Left ventricle myocardium inferior (tissue), 1 donor: ENCODE results near the gene HAGHL. TPM values are rescaled to one million over a fixed set of nuclear protein-coding genes. Genes with fewer than 3 reads are reported as not detected.

Source experiments
- DNase-seq: peaks from one replicate; pipeline ENCODE4 v3.0.0-alpha.2; 2020
- H3K27ac ChIP-seq: fragments of 200-600 bp; replicated peaks from 2 replicates; pipeline ENCODE4 v1.8.0; 2021
- H3K27me3 ChIP-seq: fragments of 200-600 bp; 2 replicates; pipeline ENCODE4 v1.8.0; 2021; ENCODE audit warnings: low read depth
- H3K36me3 ChIP-seq: fragments of 200-600 bp; 2 replicates; pipeline ENCODE4 v1.8.0; 2021
- H3K4me1 ChIP-seq: fragments of 200-600 bp; 2 replicates; pipeline ENCODE4 v1.8.0; 2021
- H3K4me3 ChIP-seq: fragments of 200-600 bp; 2 replicates; pipeline ENCODE4 v1.8.0; 2021; ENCODE audit warnings: mild to moderate bottlenecking, moderate library complexity
- H3K9me3 ChIP-seq: fragments of 200-600 bp; replicated peaks from 2 replicates; pipeline ENCODE4 v1.8.0; 2021
- CTCF ChIP-seq: fragments of 200-600 bp; IDR thresholded peaks from 2 replicates; pipeline ENCODE4 v1.8.0; 2021; ENCODE audit warnings: antibody characterized with exemption, mild to moderate bottlenecking, borderline replicate concordance
- intact Hi-C: fragments of 100-400 bp; cut with micrococcal nuclease; formaldehyde crosslinking; loops from one replicate; pipeline ENCODE4 v1.11.0; 2022
- total RNA-seq: library from RNA; stranded (reverse); fragmentation: NEBNext Ultra II Directional; extraction: Animal tissue kit (Norgen Biotek cat#: 25700); gene quantifications from one replicate; pipeline ENCODE4 v1.2.1, GENCODE V29; 2021
- donor health status: DM: no; HTN: yes; CAD: no; lungs with severe emphysema.

Gene HAGHL
- total RNA-seq, 1 donor from 2014 or later = 12.0 TPM

DNA sequence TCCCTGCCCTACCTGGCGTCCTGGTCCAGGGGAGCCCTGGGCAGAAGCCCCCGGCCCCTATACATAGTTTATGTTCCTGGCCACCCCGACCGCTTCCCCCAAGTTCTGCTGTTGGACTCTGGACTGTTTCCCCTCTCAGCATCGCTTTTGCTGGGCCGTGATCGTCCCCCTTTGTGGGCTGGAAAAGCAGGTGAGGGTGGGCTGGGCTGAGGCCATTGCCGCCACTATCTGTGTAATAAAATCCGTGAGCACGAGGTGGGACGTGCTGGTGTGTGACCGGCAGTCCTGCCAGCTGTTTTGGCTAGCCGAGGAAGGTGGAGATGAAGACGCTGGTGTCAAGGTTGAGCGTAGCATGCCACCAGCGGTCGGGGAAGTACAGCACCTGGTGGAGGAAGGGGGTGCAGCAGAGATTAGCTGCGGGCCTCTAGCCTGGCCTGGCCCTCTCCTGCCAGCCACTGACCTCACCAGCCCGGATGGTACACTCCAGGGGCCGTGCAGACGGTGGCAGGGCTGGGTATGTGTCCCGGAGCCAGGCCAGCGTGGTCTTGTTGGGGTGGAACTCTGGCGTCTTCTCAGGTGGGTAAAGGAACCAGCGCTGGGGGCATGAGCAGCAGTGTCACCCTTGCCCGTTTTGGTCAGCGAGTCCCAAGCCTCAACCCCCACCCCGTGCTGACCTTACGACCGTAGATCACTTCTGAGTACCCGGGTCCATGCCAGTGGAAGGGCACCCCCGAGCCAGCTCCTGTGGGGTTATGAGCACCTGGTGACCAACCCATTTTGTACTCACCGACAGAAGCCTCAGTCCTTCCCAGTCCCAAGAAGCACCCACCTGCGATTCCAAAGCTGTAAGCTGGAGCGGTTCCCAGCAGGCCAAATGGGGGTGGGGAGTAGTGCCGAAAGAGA lies 44.2 kb upstream of the HAGHL start:
- TF ChIP-seq CTCF = no peak
- Histone ChIP-seq H3K27me3 (peaks cover 4% of the 10 kb centered on the region), H3K27ac (peak overlapping the region; percentile 85), H3K4me3 (peak overlapping the region; percentile 88), H3K9me3 (no peaks in the 10 kb centered on the region), H3K4me1 (peaks cover 71% of the 10 kb centered on the region), H3K36me3 (peaks cover 33% of the 10 kb centered on the region)
- DNase-seq = no peak
- intact Hi-C loops = no loop called here

DNA sequence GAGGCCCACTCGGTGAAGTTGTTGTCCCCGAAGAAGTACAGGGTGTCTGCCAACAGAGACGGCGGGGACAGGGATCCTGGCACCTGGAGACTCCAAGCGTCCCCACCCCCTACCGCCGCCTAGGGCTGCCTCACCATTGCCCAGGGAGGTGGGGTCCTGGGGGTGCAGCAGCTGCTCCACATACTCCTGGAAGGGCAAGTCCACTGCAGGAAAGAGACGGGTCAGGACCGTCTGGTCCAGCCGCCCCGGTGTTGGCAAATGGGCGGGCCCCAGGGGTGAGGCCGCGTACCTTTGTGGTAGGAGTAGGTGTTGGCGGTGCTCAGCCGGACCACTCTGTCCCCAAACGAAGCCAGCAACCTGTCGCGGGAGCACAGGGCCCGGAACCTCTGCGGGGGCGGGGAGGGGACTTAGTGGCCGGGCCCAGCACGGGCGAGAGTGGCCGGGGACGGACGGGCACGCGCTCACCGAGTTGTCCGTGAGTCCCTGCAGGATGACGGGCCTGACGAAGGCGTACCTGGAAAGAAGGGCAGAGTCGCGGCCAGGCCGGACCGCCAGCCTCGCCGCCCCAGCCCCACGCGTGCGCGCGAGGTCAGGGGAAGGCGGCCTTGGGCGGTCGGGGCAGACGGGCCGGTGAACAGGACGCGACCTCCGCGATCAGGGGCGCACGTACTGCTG lies 43.4 kb upstream of the HAGHL start:
- peaks cover 35% of the 10 kb centered on the region for H3K36me3 ChIP-seq
- H3K4me3 ChIP-seq = peak overlapping the region; percentile 79
- no peak for TF ChIP-seq CTCF
- no peaks in the 10 kb centered on the region for H3K9me3 ChIP-seq
- peak overlapping the region; percentile 85 for H3K27ac ChIP-seq
- intact Hi-C loops = no loop called here
- H3K4me1 ChIP-seq = peaks cover 73% of the 10 kb centered on the region
- H3K27me3 ChIP-seq = no peaks in the 10 kb centered on the region
- no peak for DNase-seq

GRCh38 chr16:684071-684794 lies 42.7 kb upstream of the HAGHL start, which contains the start of gene JMJD8:
JMJD8 (minus strand) TSS chr16:684334; CDS start chr16:684319, 15 bp downstream.
- Histone ChIP-seq H3K9me3 (no peaks in the 10 kb centered on the region), H3K4me3 (peak within 1 kb of the TSS; percentile 79), H3K27ac (peak within 1 kb of the TSS; percentile 85), H3K27me3 (no peaks in the 10 kb centered on the region), H3K36me3 (peaks cover 35% of the 10 kb centered on the region), H3K4me1 (peaks cover 73% of the 10 kb centered on the region)
- TF ChIP-seq CTCF = no peak
- intact Hi-C loops = no loop called here
- DNase-seq = peak; percentile 98

- Histone ChIP-seq H3K4me3 (peak overlapping the region; percentile 79), H3K9me3 (no peaks in the 10 kb centered on the region), H3K27ac (peak overlapping the region; percentile 85), H3K36me3 (peaks cover 35% of the 10 kb centered on the region), H3K4me1 (peaks cover 75% of the 10 kb centered on the region), H3K27me3 (no peaks in the 10 kb centered on the region)
- TF ChIP-seq CTCF = no peak
- DNase-seq = no peak
- intact Hi-C loops = no loop called here
These were observed 41.8 kb upstream of the HAGHL start for GRCh38 chr16:684961-685696.

GRCh38 chr16:685967-686366 lies 40.9 kb upstream of the HAGHL start:
- peak; percentile 45 for TF ChIP-seq CTCF
- peaks cover 75% of the 10 kb centered on the region for H3K4me1 ChIP-seq
- DNase-seq = no peak
- no peak overlapping the region for H3K4me3 ChIP-seq
- intact Hi-C loops = no loop called here
- H3K36me3 ChIP-seq = peaks cover 35% of the 10 kb centered on the region
- H3K27me3 ChIP-seq = no peaks in the 10 kb centered on the region
- H3K9me3 ChIP-seq = no peaks in the 10 kb centered on the region
- H3K27ac ChIP-seq = no peak overlapping the region
